IPS-NIHi7 (cell line): ENCODE measurements around the gene PAQR3.

Experiments
- DNase-seq: peaks from one replicate; pipeline ENCODE4 v3.0.0; 2012; ENCODE audit warnings: mixed read lengths; ENCODE audit errors: extremely low spot score

PAQR3 gene

DNA sequence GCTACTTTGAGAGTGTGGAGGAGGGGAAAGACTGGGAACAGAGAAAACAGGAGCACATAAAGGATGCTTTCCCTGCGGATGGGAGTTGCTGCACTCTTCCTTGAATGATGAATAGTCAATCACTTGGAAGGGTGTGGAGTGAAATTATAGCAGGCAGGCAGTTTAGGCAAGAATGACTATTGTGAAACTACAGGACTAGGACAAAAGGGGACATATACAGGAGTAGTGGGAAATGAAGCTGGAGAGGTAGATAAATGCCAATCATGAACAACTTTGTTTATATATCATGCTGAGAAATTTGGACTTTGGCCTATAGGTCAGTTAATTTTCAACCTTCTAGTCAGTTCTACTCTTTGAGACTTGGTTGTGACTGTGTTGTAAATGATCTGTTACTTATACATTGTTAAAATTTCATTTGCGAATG lies 76.9 kb downstream of the PAQR3 start:
- DNase-seq: no peak
